ENCODE measurements around the gene COL6A5. TPM values are rescaled to one million over a fixed set of nuclear protein-coding genes. Genes with fewer than 3 reads are reported as not detected.

COL6A5 gene
- total RNA-seq, 1 donor = not detected

GRCh38 chr3:130456540-130456939, 111.1 kb downstream of the COL6A5 start:
- DNase-seq (ENCODE audit: insufficient read length, low spot score, missing footprints) = no peak
- no peaks in the 10 kb centered on the region for H3K4me1 ChIP-seq (ENCODE audit: insufficient read depth, low read length)
- H4K20me1 ChIP-seq (ENCODE audit: insufficient read depth, low read length) = no peaks in the 10 kb centered on the region
- no peak overlapping the region for H3K27ac ChIP-seq (ENCODE audit: low read depth, low read length)
- no peak overlapping the region for H2AFZ ChIP-seq (ENCODE audit: low read length)
- H3K36me3 ChIP-seq (ENCODE audit: insufficient read depth, low read length) = no peaks in the 10 kb centered on the region
- H3K27me3 ChIP-seq (ENCODE audit: insufficient read depth, low read length) = no peaks in the 10 kb centered on the region
- no peak overlapping the region for H3K4me3 ChIP-seq (ENCODE audit: insufficient read depth, low read length)
- TF ChIP-seq CTCF (IDR thresholded peaks at IDR 0.05; ENCODE audit: extremely low read depth, low read depth, low read length) = no peak
- no peaks in the 10 kb centered on the region for H3K79me2 ChIP-seq (ENCODE audit: insufficient read depth, low read length)
- no peak overlapping the region for H3K4me2 ChIP-seq (ENCODE audit: insufficient read depth, low read length)
- no peaks in the 10 kb centered on the region for H3K9me3 ChIP-seq (ENCODE audit: low read depth, low read length)

DNA sequence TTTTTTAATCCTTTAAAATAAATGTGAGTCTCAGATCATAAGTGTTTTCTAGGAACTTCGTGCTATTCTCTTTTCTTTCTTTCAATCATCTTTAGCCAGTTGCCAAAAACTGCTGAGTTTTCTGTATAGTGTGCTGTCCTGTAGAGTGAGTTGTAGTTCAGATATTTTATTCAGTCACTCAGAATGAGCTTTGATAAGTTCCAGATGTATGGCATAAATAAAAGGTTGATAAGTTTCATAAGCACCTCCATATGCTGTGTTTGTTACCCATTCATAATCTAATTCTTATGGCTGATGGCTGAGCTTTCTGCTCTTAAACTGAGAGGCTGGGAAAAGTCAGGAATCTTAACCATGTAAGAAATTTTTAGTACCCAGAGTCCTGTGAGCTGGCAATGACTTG, 112.2 kb downstream of the COL6A5 start:
- no peak overlapping the region for H2AFZ ChIP-seq (ENCODE audit: low read length)
- H3K79me2 ChIP-seq (ENCODE audit: insufficient read depth, low read length) = no peaks in the 10 kb centered on the region
- H3K27me3 ChIP-seq (ENCODE audit: insufficient read depth, low read length) = no peaks in the 10 kb centered on the region
- DNase-seq (ENCODE audit: insufficient read length, low spot score, missing footprints) = no peak
- H3K9me3 ChIP-seq (ENCODE audit: low read depth, low read length) = no peaks in the 10 kb centered on the region
- no peaks in the 10 kb centered on the region for H4K20me1 ChIP-seq (ENCODE audit: insufficient read depth, low read length)
- no peak overlapping the region for H3K4me3 ChIP-seq (ENCODE audit: insufficient read depth, low read length)
- H3K4me1 ChIP-seq (ENCODE audit: insufficient read depth, low read length) = no peaks in the 10 kb centered on the region
- H3K36me3 ChIP-seq (ENCODE audit: insufficient read depth, low read length) = no peaks in the 10 kb centered on the region
- TF ChIP-seq CTCF (IDR thresholded peaks at IDR 0.05; ENCODE audit: extremely low read depth, low read depth, low read length) = no peak
- no peak overlapping the region for H3K4me2 ChIP-seq (ENCODE audit: insufficient read depth, low read length)
- H3K27ac ChIP-seq (ENCODE audit: low read depth, low read length) = no peak overlapping the region

DNA sequence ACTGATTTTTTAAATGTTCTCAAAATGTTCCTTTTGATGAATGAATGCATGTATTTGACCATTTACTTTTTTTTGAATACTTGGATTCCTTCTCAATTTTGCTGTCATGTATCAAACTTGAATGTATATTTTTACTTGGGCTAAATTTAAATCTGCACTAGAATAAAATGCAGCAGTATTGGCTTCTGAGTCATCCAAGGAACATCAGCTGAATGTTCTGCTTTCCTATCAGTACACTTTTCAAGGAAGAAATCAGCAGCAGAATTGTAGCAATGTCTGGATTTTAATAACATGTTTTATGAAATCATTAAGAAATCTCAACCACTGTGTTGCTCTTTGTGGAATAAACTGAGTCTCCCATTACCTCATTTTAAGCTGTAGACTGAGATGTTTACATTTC, 114.5 kb downstream of the COL6A5 start:
- Histone ChIP-seq H3K4me2 (ENCODE audit: insufficient read depth, low read length) (no peak overlapping the region), H3K4me3 (ENCODE audit: insufficient read depth, low read length) (no peak overlapping the region), H3K27ac (ENCODE audit: low read depth, low read length) (no peak overlapping the region), H3K79me2 (ENCODE audit: insufficient read depth, low read length) (no peaks in the 10 kb centered on the region), H3K4me1 (ENCODE audit: insufficient read depth, low read length) (no peaks in the 10 kb centered on the region), H4K20me1 (ENCODE audit: insufficient read depth, low read length) (no peaks in the 10 kb centered on the region), H2AFZ (ENCODE audit: low read length) (no peak overlapping the region), H3K9me3 (ENCODE audit: low read depth, low read length) (no peaks in the 10 kb centered on the region), H3K27me3 (ENCODE audit: insufficient read depth, low read length) (no peaks in the 10 kb centered on the region), H3K36me3 (ENCODE audit: insufficient read depth, low read length) (no peaks in the 10 kb centered on the region)
- TF ChIP-seq CTCF (IDR thresholded peaks at IDR 0.05; ENCODE audit: extremely low read depth, low read depth, low read length) = no peak
- no peak for DNase-seq (ENCODE audit: insufficient read length, low spot score, missing footprints)

GRCh38 chr3:130462089-130462488, 116.6 kb downstream of the COL6A5 start:
- Histone ChIP-seq H3K9me3 (ENCODE audit: low read depth, low read length) (no peaks in the 10 kb centered on the region), H3K4me2 (ENCODE audit: insufficient read depth, low read length) (no peak overlapping the region), H3K27me3 (ENCODE audit: insufficient read depth, low read length) (no peaks in the 10 kb centered on the region), H3K36me3 (ENCODE audit: insufficient read depth, low read length) (no peaks in the 10 kb centered on the region), H2AFZ (ENCODE audit: low read length) (no peak overlapping the region), H3K79me2 (ENCODE audit: insufficient read depth, low read length) (no peaks in the 10 kb centered on the region), H3K27ac (ENCODE audit: low read depth, low read length) (no peak overlapping the region), H4K20me1 (ENCODE audit: insufficient read depth, low read length) (no peaks in the 10 kb centered on the region), H3K4me1 (ENCODE audit: insufficient read depth, low read length) (no peaks in the 10 kb centered on the region), H3K4me3 (ENCODE audit: insufficient read depth, low read length) (no peak overlapping the region)
- no peak for DNase-seq (ENCODE audit: insufficient read length, low spot score, missing footprints)
- no peak for TF ChIP-seq CTCF (IDR thresholded peaks at IDR 0.05; ENCODE audit: extremely low read depth, low read depth, low read length)
